CD14-positive monocyte (primary cell): Measurements from ENCODE around the gene ACSL6. TPM values are rescaled to one million over a fixed set of nuclear protein-coding genes. Genes with fewer than 3 reads are reported as not detected.

ENCODE experiments used
- DNase-seq, 3 donors: peaks; one replicate each; pipeline ENCODE4 v3.0.0-alpha.2; 2011 to 2022
- H2AFZ ChIP-seq: 2 replicates; pipeline ENCODE4 v1.6.0; 2012; ENCODE audit warnings: mild to moderate bottlenecking, low read depth, low read length, inconsistent platforms; ENCODE audit not compliant: insufficient read depth, poor library complexity, severe bottlenecking
- H3K27ac ChIP-seq, 2 donors: 1 replicate in 1 of 2; 2 replicates in 1 of 2; pipeline ENCODE4 v1.5.1; 2012 to 2013; ENCODE audit warnings: low read length in 2 of 2, control low read depth in 1 of 2, inconsistent platforms in 1 of 2, low read depth in 1 of 2, mild to moderate bottlenecking in 1 of 2
- H3K27me3 ChIP-seq, 2 donors: one replicate each; pipeline versions ENCODE4 v1.6.0 to v1.6.1; 2011 to 2013; ENCODE audit warnings: low read length in 2 of 2; ENCODE audit not compliant: control insufficient read depth in 2 of 2, insufficient read depth in 2 of 2
- H3K36me3 ChIP-seq, 2 donors: replicated peaks in 1 of 2; 1 replicate in 1 of 2; 2 replicates in 1 of 2; pipeline versions ENCODE4 v1.5.1 to v1.6.1; 2012 to 2013; ENCODE audit warnings: low read length in 2 of 2, control low read depth in 1 of 2, inconsistent platforms in 1 of 2, mild to moderate bottlenecking in 1 of 2; ENCODE audit not compliant: insufficient read depth in 2 of 2, control insufficient read depth in 1 of 2
- H3K4me1 ChIP-seq, 2 donors: 1 replicate in 1 of 2; 2 replicates in 1 of 2; pipeline versions ENCODE4 v1.5.1 to v1.6.1; 2012 to 2013; ENCODE audit warnings: low read length in 2 of 2, control low read depth in 1 of 2, inconsistent platforms in 1 of 2, mild to moderate bottlenecking in 1 of 2, moderate library complexity in 1 of 2; ENCODE audit not compliant: insufficient read depth in 2 of 2, control insufficient read depth in 1 of 2
- H3K4me2 ChIP-seq: replicated peaks from 2 replicates; pipeline ENCODE3; 2012; ENCODE audit warnings: low read length, moderate library complexity, mild to moderate bottlenecking; ENCODE audit not compliant: poor library complexity, severe bottlenecking; ENCODE audit errors: extremely low read depth
- H3K4me3 ChIP-seq, 3 experiments: fragments of 200-600 bp in 1 of 3; sonication (generic) in 1 of 3; replicated peaks in 1 of 3; 1 replicate in 2 of 3; 2 replicates in 1 of 3; pipeline ENCODE4 v1.5.1; 2011 to 2013; ENCODE audit warnings: low read length in 3 of 3, mild to moderate bottlenecking in 3 of 3, control low read depth in 2 of 3, low read depth in 2 of 3, inconsistent platforms in 1 of 3, moderate library complexity in 1 of 3
- H3K79me2 ChIP-seq: 2 replicates; pipeline ENCODE4 v1.6.0; 2012; ENCODE audit warnings: mild to moderate bottlenecking, control low read depth, inconsistent platforms, low read length, moderate library complexity; ENCODE audit not compliant: insufficient read depth
- H3K9ac ChIP-seq: 2 replicates; pipeline ENCODE4 v1.6.0; 2017; ENCODE audit warnings: low read length, mild to moderate bottlenecking; ENCODE audit not compliant: insufficient read depth, poor library complexity, severe bottlenecking
- H3K9me3 ChIP-seq, 2 donors: replicated peaks in 1 of 2; 1 replicate in 1 of 2; 2 replicates in 1 of 2; pipeline versions ENCODE4 v1.5.1 to v1.6.1; 2012 to 2013; ENCODE audit warnings: low read length in 2 of 2, control low read depth in 1 of 2; ENCODE audit not compliant: control insufficient read depth in 1 of 2, insufficient read depth in 1 of 2
- H4K20me1 ChIP-seq: 2 replicates; pipeline ENCODE4 v1.6.0; 2012; ENCODE audit warnings: mild to moderate bottlenecking, low read length, control low read depth, moderate library complexity; ENCODE audit not compliant: insufficient read depth
- H3K27ac Mint-ChIP-seq, 7 donors: one replicate each; pipeline ENCODE4 v1.8.0; 2020; ENCODE audit warnings: mild to moderate bottlenecking in 7 of 7, mixed read lengths in 7 of 7, moderate library complexity in 6 of 7, inconsistent platforms in 2 of 7
- H3K27me3 Mint-ChIP-seq, 3 donors: one replicate each; pipeline ENCODE4 v1.8.0; 2021 to 2022; ENCODE audit warnings: low read depth in 3 of 3, mild to moderate bottlenecking in 3 of 3, mixed read lengths in 3 of 3, moderate library complexity in 3 of 3, inconsistent platforms in 1 of 3
- H3K36me3 Mint-ChIP-seq, 2 donors: one replicate each; pipeline ENCODE4 v1.8.0; 2020; ENCODE audit warnings: mixed read lengths in 2 of 2, inconsistent platforms in 1 of 2, mild to moderate bottlenecking in 1 of 2
- H3K4me1 Mint-ChIP-seq: one replicate; pipeline ENCODE4 v1.8.0; 2020; ENCODE audit warnings: mild to moderate bottlenecking, mixed read lengths
- H3K4me3 Mint-ChIP-seq, 2 donors: one replicate each; pipeline ENCODE4 v1.8.0; 2020; ENCODE audit warnings: mild to moderate bottlenecking in 2 of 2, mixed read lengths in 2 of 2, moderate library complexity in 1 of 2
- H3K9me3 Mint-ChIP-seq, 7 donors: one replicate each; pipeline ENCODE4 v1.8.0; 2020 to 2022; ENCODE audit warnings: mixed read lengths in 7 of 7, mild to moderate bottlenecking in 6 of 7, moderate library complexity in 6 of 7, inconsistent platforms in 2 of 7
- WGBS: methylation state at CpG from one replicate; pipeline ENCODE4 v1.1.5; 2013; ENCODE audit warnings: missing lambda C conversion rate; ENCODE audit not compliant: insufficient coverage; 5-methylcytosine and 5-hydroxymethylcytosine counted together
- intact Hi-C, 2 donors: fragments of 100-400 bp; cut with micrococcal nuclease; formaldehyde crosslinking; loops; one replicate each; pipeline versions ENCODE4 v1.15.0 to v1.15.1; 2023
- polyA plus RNA-seq, 3 donors: library from polyadenylated mRNA; depleted of rRNA in 1 of 3; unstranded in 2 of 3; stranded (reverse) in 1 of 3; fragments of 300-500 nt in 2 of 3; fragments of >200 nt in 1 of 3; fragmentation: Illumina TruSeq in 2 of 3; gene quantifications; 1 replicate in 2 of 3; 2 replicates in 1 of 3; pipeline ENCODE4 v1.2.3, GENCODE V29; 2012 to 2021
- TF ChIP-seq, protein P1 (sequence below): fragments of 200-600 bp; IDR thresholded peaks from one replicate; pipeline ENCODE4 v1.8.0; 2022; ENCODE audit warnings: antibody characterized with exemption, mild to moderate bottlenecking

The ACSL6 gene
- polyA plus RNA-seq, 3 donors = 0.45 TPM; not detected in 2

DNA sequence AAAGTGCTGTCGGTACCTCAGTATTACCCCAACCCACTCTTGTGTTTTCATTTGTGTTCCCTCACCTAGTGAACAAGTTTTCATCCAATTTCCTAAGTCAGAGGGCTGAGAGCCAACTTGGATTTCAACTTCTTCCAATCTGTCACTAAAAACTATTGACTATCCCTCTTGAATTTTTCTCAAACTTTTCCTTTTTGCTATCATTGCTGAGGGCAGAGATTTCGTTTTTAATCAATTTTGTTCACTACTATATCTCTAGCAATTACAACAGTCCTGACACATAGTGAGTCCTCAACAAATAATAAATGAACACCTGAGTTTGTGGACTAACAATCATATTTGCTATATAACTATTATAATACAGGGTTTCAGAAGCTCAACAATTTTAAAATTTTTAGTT is 95.0 kb downstream of the ACSL6 start:
- no peak for DNase-seq
- H3K4me2 ChIP-seq = no peak overlapping the region
- intact Hi-C loops = no loop called here
- Mint-ChIP-seq H3K36me3 (no peaks in the 10 kb centered on the region), H3K4me3 (no peak overlapping the region), H3K27ac (no peak overlapping the region), H3K9me3 (peaks cover 0 to 3% (median 2%) of the 10 kb centered on the region in 7 donors), H3K4me1 (no peaks in the 10 kb centered on the region), H3K27me3 (peaks cover 0 to 4% (median 2%) of the 10 kb centered on the region in 3 donors)
- no peaks in the 10 kb centered on the region for H4K20me1 ChIP-seq
- H3K4me3 ChIP-seq = no peak overlapping the region
- no peak overlapping the region for H3K9ac ChIP-seq
- no peaks in the 10 kb centered on the region for H3K36me3 ChIP-seq
- H3K27ac ChIP-seq = no peak overlapping the region
- TF ChIP-seq, protein P1, sequence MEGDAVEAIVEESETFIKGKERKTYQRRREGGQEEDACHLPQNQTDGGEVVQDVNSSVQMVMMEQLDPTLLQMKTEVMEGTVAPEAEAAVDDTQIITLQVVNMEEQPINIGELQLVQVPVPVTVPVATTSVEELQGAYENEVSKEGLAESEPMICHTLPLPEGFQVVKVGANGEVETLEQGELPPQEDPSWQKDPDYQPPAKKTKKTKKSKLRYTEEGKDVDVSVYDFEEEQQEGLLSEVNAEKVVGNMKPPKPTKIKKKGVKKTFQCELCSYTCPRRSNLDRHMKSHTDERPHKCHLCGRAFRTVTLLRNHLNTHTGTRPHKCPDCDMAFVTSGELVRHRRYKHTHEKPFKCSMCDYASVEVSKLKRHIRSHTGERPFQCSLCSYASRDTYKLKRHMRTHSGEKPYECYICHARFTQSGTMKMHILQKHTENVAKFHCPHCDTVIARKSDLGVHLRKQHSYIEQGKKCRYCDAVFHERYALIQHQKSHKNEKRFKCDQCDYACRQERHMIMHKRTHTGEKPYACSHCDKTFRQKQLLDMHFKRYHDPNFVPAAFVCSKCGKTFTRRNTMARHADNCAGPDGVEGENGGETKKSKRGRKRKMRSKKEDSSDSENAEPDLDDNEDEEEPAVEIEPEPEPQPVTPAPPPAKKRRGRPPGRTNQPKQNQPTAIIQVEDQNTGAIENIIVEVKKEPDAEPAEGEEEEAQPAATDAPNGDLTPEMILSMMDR = no peak
- H3K4me1 ChIP-seq = no peaks in the 10 kb centered on the region
- no peaks in the 10 kb centered on the region for H3K27me3 ChIP-seq
- no peaks in the 10 kb centered on the region for H3K9me3 ChIP-seq
- WGBS = 81% methylated on average over 1 of the region's 2 CpGs
- no peak overlapping the region for H2AFZ ChIP-seq
- H3K79me2 ChIP-seq = no peaks in the 10 kb centered on the region

DNA sequence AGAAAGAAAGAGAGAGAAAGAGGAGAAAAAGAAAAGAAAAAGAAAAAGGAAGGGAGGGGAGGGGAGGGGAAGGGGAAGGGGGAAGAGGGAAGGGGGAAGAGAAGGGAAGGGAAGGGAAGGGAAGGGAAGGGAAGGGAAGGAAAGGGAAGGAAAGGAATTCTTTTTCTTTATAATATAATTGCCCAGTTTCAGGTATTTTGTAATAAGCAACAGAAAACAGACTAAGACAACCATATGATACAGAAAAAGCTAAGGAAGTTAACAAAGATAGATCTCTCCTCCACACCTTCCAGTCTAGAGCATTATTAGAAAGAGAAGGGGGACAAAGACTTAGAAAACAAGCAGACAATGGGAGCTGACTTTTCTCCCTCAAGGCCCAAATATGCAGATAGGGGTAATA is 97.0 kb downstream of the ACSL6 start:
- Mint-ChIP-seq H3K4me3 (no peak overlapping the region), H3K36me3 (no peaks in the 10 kb centered on the region), H3K27me3 (peaks cover 0 to 4% (median 2%) of the 10 kb centered on the region in 3 donors), H3K4me1 (no peaks in the 10 kb centered on the region), H3K27ac (no peak overlapping the region), H3K9me3 (peaks cover 0 to 4% (median 2%) of the 10 kb centered on the region in 7 donors)
- Histone ChIP-seq H3K4me2 (no peak overlapping the region), H3K9ac (no peak overlapping the region), H3K4me3 (no peak overlapping the region), H4K20me1 (no peaks in the 10 kb centered on the region), H3K79me2 (no peaks in the 10 kb centered on the region), H3K27ac (no peak overlapping the region), H3K36me3 (no peaks in the 10 kb centered on the region), H3K9me3 (no peaks in the 10 kb centered on the region), H3K27me3 (no peaks in the 10 kb centered on the region), H2AFZ (no peak overlapping the region), H3K4me1 (no peaks in the 10 kb centered on the region)
- no peak for DNase-seq
- intact Hi-C loops = no loop called here
- TF ChIP-seq, protein P1 = no peak
